ENCODE results near the gene MPC2. TPM values are rescaled to one million over a fixed set of nuclear protein-coding genes. Genes with fewer than 3 reads are reported as not detected.

Gene MPC2
- total RNA-seq, 1 donor from 2014 or later, result 38.9 TPM

GRCh38 chr1:167927046-167927754 lies 9.7 kb downstream of the MPC2 start:
- intact Hi-C loops (cut with micrococcal nuclease), result no loop called here
- H3K4me3 Mint-ChIP-seq, result no peak overlapping the region
- H3K4me1 Mint-ChIP-seq, result peaks cover 4% of the 10 kb centered on the region
- no peaks in the 10 kb centered on the region for H3K9me3 Mint-ChIP-seq
- peaks cover 12% of the 10 kb centered on the region for H3K36me3 Mint-ChIP-seq (ENCODE audit: low read depth)
- H3K27ac Mint-ChIP-seq, result no peak overlapping the region
- no peak for DNase-seq
- H3K27me3 Mint-ChIP-seq, result no peaks in the 10 kb centered on the region

- H3K27ac Mint-ChIP-seq, result no peak overlapping the region
- H3K9me3 Mint-ChIP-seq, result no peaks in the 10 kb centered on the region
- no peak overlapping the region for H3K4me3 Mint-ChIP-seq
- peaks cover 12% of the 10 kb centered on the region for H3K36me3 Mint-ChIP-seq (ENCODE audit: low read depth)
- intact Hi-C loops (cut with micrococcal nuclease), result no loop called here
- no peaks in the 10 kb centered on the region for H3K27me3 Mint-ChIP-seq
- H3K4me1 Mint-ChIP-seq, result peaks cover 4% of the 10 kb centered on the region
- no peak for DNase-seq
These were observed 10.3 kb downstream of the MPC2 start for GRCh38 chr1:167926486-167926997.

GRCh38 chr1:167924543-167925231 lies 12.2 kb downstream of the MPC2 start:
- intact Hi-C loops (cut with micrococcal nuclease), result no loop called here
- Mint-ChIP-seq H3K36me3 (ENCODE audit: low read depth) (peaks cover 13% of the 10 kb centered on the region), H3K4me3 (no peak overlapping the region), H3K27ac (no peak overlapping the region), H3K4me1 (peaks cover 4% of the 10 kb centered on the region), H3K9me3 (no peaks in the 10 kb centered on the region), H3K27me3 (no peaks in the 10 kb centered on the region)
- no peak for DNase-seq

GRCh38 chr1:167924102-167924501 lies 12.8 kb downstream of the MPC2 start:
- Mint-ChIP-seq H3K36me3 (ENCODE audit: low read depth) (peaks cover 13% of the 10 kb centered on the region), H3K4me3 (no peak overlapping the region), H3K27ac (no peak overlapping the region), H3K9me3 (no peaks in the 10 kb centered on the region), H3K27me3 (no peaks in the 10 kb centered on the region), H3K4me1 (peaks cover 4% of the 10 kb centered on the region)
- no peak for DNase-seq
- intact Hi-C loops (cut with micrococcal nuclease), result no loop called here

- intact Hi-C loops (cut with micrococcal nuclease), result no loop called here
- Mint-ChIP-seq H3K36me3 (ENCODE audit: low read depth) (peaks cover 13% of the 10 kb centered on the region), H3K27ac (no peak overlapping the region), H3K4me1 (peaks cover 4% of the 10 kb centered on the region), H3K27me3 (no peaks in the 10 kb centered on the region), H3K9me3 (no peaks in the 10 kb centered on the region), H3K4me3 (no peak overlapping the region)
- no peak for DNase-seq
These were observed 13.4 kb downstream of the MPC2 start for GRCh38 chr1:167923324-167924056.

GRCh38 chr1:167922611-167923074 lies 14.2 kb downstream of the MPC2 start:
- Mint-ChIP-seq H3K36me3 (ENCODE audit: low read depth) (peaks cover 13% of the 10 kb centered on the region), H3K4me1 (peaks cover 6% of the 10 kb centered on the region), H3K27ac (no peak overlapping the region), H3K27me3 (no peaks in the 10 kb centered on the region), H3K9me3 (no peaks in the 10 kb centered on the region), H3K4me3 (no peak overlapping the region)
- no peak for DNase-seq
- intact Hi-C loops (cut with micrococcal nuclease), result no loop called here

GRCh38 chr1:167922023-167922422 lies 14.8 kb downstream of the MPC2 start:
- Mint-ChIP-seq H3K4me1 (peaks cover 4% of the 10 kb centered on the region), H3K27ac (no peak overlapping the region), H3K27me3 (no peaks in the 10 kb centered on the region), H3K9me3 (no peaks in the 10 kb centered on the region), H3K36me3 (ENCODE audit: low read depth) (peaks cover 14% of the 10 kb centered on the region), H3K4me3 (no peak overlapping the region)
- intact Hi-C loops (cut with micrococcal nuclease), result no loop called here
- DNase-seq, result no peak

GRCh38 chr1:167916766-167917511 lies 19.9 kb downstream of the MPC2 start:
- Mint-ChIP-seq H3K36me3 (ENCODE audit: low read depth) (peaks cover 10% of the 10 kb centered on the region), H3K27me3 (no peaks in the 10 kb centered on the region), H3K9me3 (no peaks in the 10 kb centered on the region)

GRCh38 chr1:167915569-167915968 lies 21.3 kb downstream of the MPC2 start:
- H3K27me3 Mint-ChIP-seq, result no peaks in the 10 kb centered on the region
- H3K9me3 Mint-ChIP-seq, result no peaks in the 10 kb centered on the region
- peaks cover 10% of the 10 kb centered on the region for H3K36me3 Mint-ChIP-seq (ENCODE audit: low read depth)
- H3K4me1 Mint-ChIP-seq, result peaks cover 2% of the 10 kb centered on the region
- DNase-seq, result peak; percentile 40
- H3K27ac Mint-ChIP-seq, result no peak overlapping the region
- intact Hi-C loops (cut with micrococcal nuclease), result no loop called here
- H3K4me3 Mint-ChIP-seq, result no peak overlapping the region

More at GRCh38 chr1:167916766-167917511, 19.9 kb downstream of the MPC2 start:
- Mint-ChIP-seq H3K4me3 (no peak overlapping the region), H3K27ac (no peak overlapping the region), H3K4me1 (peaks cover 2% of the 10 kb centered on the region)
- DNase-seq, result no peak
- intact Hi-C loops (cut with micrococcal nuclease), result no loop called here

GRCh38 chr1:167913895-167914496 lies 22.9 kb downstream of the MPC2 start, which contains the start of gene ADCY10:
Gene ADCY10, minus strand, starts transcription at chr1:167914134. Its CDS starts 8,994 bp downstream, at chr1:167905140.
- H3K4me3 Mint-ChIP-seq, result no peak within 1 kb of the TSS
- no peak within 1 kb of the TSS for H3K27ac Mint-ChIP-seq
- intact Hi-C loops (cut with micrococcal nuclease), result no loop called here
- peak; percentile 49 for DNase-seq
- H3K36me3 Mint-ChIP-seq (ENCODE audit: low read depth), result peaks cover 9% of the 10 kb centered on the region
- H3K4me1 Mint-ChIP-seq, result peaks cover 2% of the 10 kb centered on the region
- peaks cover 5% of the 10 kb centered on the region for H3K27me3 Mint-ChIP-seq
- peaks cover 5% of the 10 kb centered on the region for H3K9me3 Mint-ChIP-seq

- H3K36me3 Mint-ChIP-seq (ENCODE audit: low read depth), result peaks cover 9% of the 10 kb centered on the region
- DNase-seq, result peak; percentile 40
- H3K27me3 Mint-ChIP-seq, result peaks cover 10% of the 10 kb centered on the region
- no peak overlapping the region for H3K27ac Mint-ChIP-seq
- H3K9me3 Mint-ChIP-seq, result peaks cover 10% of the 10 kb centered on the region
- intact Hi-C loops (cut with micrococcal nuclease), result no loop called here
- H3K4me3 Mint-ChIP-seq, result no peak overlapping the region
- no peaks in the 10 kb centered on the region for H3K4me1 Mint-ChIP-seq
These were observed 24.6 kb downstream of the MPC2 start for GRCh38 chr1:167912294-167912693.

- Mint-ChIP-seq H3K9me3 (peaks cover 10% of the 10 kb centered on the region), H3K27me3 (peaks cover 13% of the 10 kb centered on the region), H3K36me3 (ENCODE audit: low read depth) (peaks cover 4% of the 10 kb centered on the region), H3K4me1 (no peaks in the 10 kb centered on the region), H3K27ac (no peak overlapping the region), H3K4me3 (no peak overlapping the region)
- intact Hi-C loops (cut with micrococcal nuclease), result no loop called here
- DNase-seq, result peak; percentile 43
These were observed 25.5 kb downstream of the MPC2 start for GRCh38 chr1:167911413-167911812.

GRCh38 chr1:167910530-167910929 lies 26.3 kb downstream of the MPC2 start:
- H3K27ac Mint-ChIP-seq, result no peak overlapping the region
- no peaks in the 10 kb centered on the region for H3K4me1 Mint-ChIP-seq
- H3K36me3 Mint-ChIP-seq (ENCODE audit: low read depth), result peaks cover 2% of the 10 kb centered on the region
- H3K4me3 Mint-ChIP-seq, result no peak overlapping the region
- H3K9me3 Mint-ChIP-seq, result peaks cover 10% of the 10 kb centered on the region
- peaks cover 13% of the 10 kb centered on the region for H3K27me3 Mint-ChIP-seq
- intact Hi-C loops (cut with micrococcal nuclease), result no loop called here
- DNase-seq, result peak; percentile 37
